PC-3 (cell line): ENCODE data around the gene PLXND1. TPM values are rescaled to one million over a fixed set of nuclear protein-coding genes. Genes with fewer than 3 reads are reported as not detected.

Experiments used
- ATAC-seq: fragments of 200-7000 bp; cut with Tn5 transposase; 2 replicates; pipeline ENCODE4 v1.9.1; 2020; ENCODE audit warnings: mild to moderate bottlenecking, moderate library complexity
- BruUV-seq: library from RNA; stranded (reverse); fragments of 400-500 nt; replicated peaks from 2 replicates; lab custom pipeline; 2021; lab: Mats Ljungman, UMichigan
- CTCF ChIA-PET: fragments of 300-600 bp; sonication (Branson Sonifier 250); formaldehyde crosslinking; loops from one replicate; lab custom pipeline; 2022; ENCODE audit warnings: antibody characterized with exemption; lab: Charles Lee
- POLR2A ChIA-PET: fragments of 300-600 bp; sonication (Branson Sonifier 250); formaldehyde crosslinking; loops from one replicate; lab custom pipeline; 2022; ENCODE audit warnings: antibody characterized with exemption; ENCODE audit not compliant: unreplicated experiment; lab: Charles Lee
- DNase-seq: peaks from one replicate; pipeline ENCODE4 v3.0.0-alpha.2; 2015
- H2AFZ ChIP-seq: fragments of 300-600 bp; sonication (generic); 2 replicates; pipeline ENCODE4 v1.6.0; 2016; ENCODE audit warnings: antibody characterized with exemption, low read length
- H3F3A ChIP-seq: fragments of 300-600 bp; sonication (generic); one replicate; pipeline ENCODE4 v1.6.0; 2017; ENCODE audit warnings: antibody characterized with exemption, low read length, control low read depth, mild to moderate bottlenecking; ENCODE audit not compliant: unreplicated experiment
- H3K27ac ChIP-seq: fragments of 300-600 bp; sonication (generic); 2 replicates; pipeline ENCODE4 v1.5.1; 2016; ENCODE audit warnings: mild to moderate bottlenecking, low read length
- H3K27me3 ChIP-seq: fragments of 300-600 bp; sonication (generic); 2 replicates; pipeline ENCODE4 v1.6.1; 2016; ENCODE audit warnings: low read length, mixed read lengths
- H3K36me3 ChIP-seq: fragments of 300-600 bp; sonication (generic); 2 replicates; pipeline ENCODE4 v1.6.1; 2016; ENCODE audit warnings: low read depth, mixed run types, low read length, mixed read lengths
- H3K4me1 ChIP-seq: fragments of 300-600 bp; sonication (generic); 2 replicates; pipeline ENCODE4 v1.5.1; 2016; ENCODE audit warnings: low read length; ENCODE audit not compliant: insufficient read depth
- H3K4me2 ChIP-seq: fragments of 300-600 bp; sonication (generic); 2 replicates; pipeline ENCODE4 v1.6.0; 2016; ENCODE audit warnings: low read length
- H3K4me3 ChIP-seq: fragments of 300-600 bp; sonication (generic); 2 replicates; pipeline ENCODE4 v1.5.1; 2016; ENCODE audit warnings: mild to moderate bottlenecking, low read length, mixed read lengths
- H3K79me2 ChIP-seq: fragments of 300-600 bp; sonication (generic); 2 replicates; pipeline ENCODE4 v1.6.1; 2017; ENCODE audit warnings: low read length, mixed read lengths
- H3K9ac ChIP-seq: fragments of 300-600 bp; sonication (generic); 2 replicates; pipeline ENCODE4 v1.6.0; 2016; ENCODE audit warnings: mild to moderate bottlenecking, low read length
- H3K9me2 ChIP-seq: fragments of 300-600 bp; sonication (generic); replicated peaks from 2 replicates; pipeline ENCODE4 v1.6.1; 2016; ENCODE audit warnings: mixed run types, low read length, mixed read lengths
- H3K9me3 ChIP-seq: fragments of 300-600 bp; sonication (generic); 2 replicates; pipeline ENCODE4 v1.6.1; 2016; ENCODE audit warnings: low read length, mixed read lengths
- H4K20me1 ChIP-seq: fragments of 300-600 bp; sonication (generic); 2 replicates; pipeline ENCODE4 v1.6.1; 2016; ENCODE audit warnings: low read length, mixed read lengths
- EZH2 ChIP-seq: fragments of 300-600 bp; sonication (generic); IDR thresholded peaks from one replicate; pipeline ENCODE4 v1.6.1; 2017; ENCODE audit warnings: antibody characterized with exemption, mild to moderate bottlenecking, low read length; ENCODE audit not compliant: unreplicated experiment
- EZH2phosphoT487 ChIP-seq: fragments of 300-600 bp; sonication (generic); IDR thresholded peaks from 2 replicates; pipeline ENCODE4 v1.6.1; 2018; ENCODE audit warnings: mild to moderate bottlenecking, antibody characterized with exemption, low read length, borderline replicate concordance
- intact Hi-C: fragments of 100-400 bp; cut with micrococcal nuclease; formaldehyde crosslinking; loops from 2 replicates; pipeline ENCODE4 v1.9.0; 2023
- total RNA-seq: library from RNA; depleted of rRNA; stranded (reverse); fragments of >200 nt; gene quantifications from 2 replicates; pipeline ENCODE4 v1.2.3, GENCODE V29; 2014
- TF ChIP-seq, protein P1 (sequence below): fragments of 300-600 bp; sonication (generic); conservative IDR thresholded peaks from 2 replicates; pipeline ENCODE4 v1.5.1; 2017; ENCODE audit warnings: antibody characterized with exemption, low read depth, mild to moderate bottlenecking, low read length

PLXND1 gene
- total RNA-seq, 1 experiment from 2014 or later, result 19.2 TPM

DNA sequence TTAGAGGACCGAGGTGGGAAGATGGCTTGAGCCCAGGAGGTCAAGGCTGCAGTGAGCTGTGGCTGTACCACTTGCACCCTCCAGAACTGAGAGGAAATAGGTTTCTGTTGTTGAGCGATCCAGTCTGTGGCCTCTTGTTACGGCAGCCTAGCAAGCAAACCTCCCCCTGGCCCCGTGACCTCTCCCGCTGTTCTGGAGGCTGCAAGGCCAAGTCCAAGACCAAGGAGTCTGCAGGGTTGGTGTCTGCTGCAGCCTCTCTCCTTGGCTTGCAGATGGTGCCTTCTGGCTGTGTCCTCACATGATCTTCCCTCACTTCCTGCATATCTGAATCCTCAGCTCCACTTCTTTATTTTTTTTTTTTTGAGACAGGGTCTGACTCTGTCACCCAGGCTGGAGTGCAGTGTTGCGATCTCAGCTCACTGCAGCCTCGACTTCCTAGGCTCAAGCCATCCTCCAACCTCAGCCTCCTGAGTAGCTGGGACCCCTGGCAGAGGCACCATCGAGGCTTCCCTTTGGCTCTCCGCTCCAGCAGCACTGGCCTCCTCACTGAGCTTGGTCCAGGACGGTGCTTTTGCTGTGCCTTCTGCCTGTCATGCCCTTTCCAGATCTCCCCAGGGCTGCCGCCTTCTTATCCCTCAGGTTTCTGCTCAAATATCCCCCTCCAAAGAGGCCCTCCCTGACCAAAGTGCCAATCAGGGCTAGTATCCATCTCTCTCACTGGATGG lies 18.0 kb upstream of the PLXND1 start:
- no TSS peak for BruUV-seq
- intact Hi-C loops, result loop anchor here (10.0 kb wide), 1 partner anchor 380 kb away; no protein-coding TSS in a partner anchor
- no peaks in the 10 kb centered on the region for H3K79me2 ChIP-seq
- CTCF ChIA-PET, result no interaction called here
- H3F3A ChIP-seq, result no peaks in the 10 kb centered on the region
- no peaks in the 10 kb centered on the region for H3K9me3 ChIP-seq
- no peak for ATAC-seq
- H4K20me1 ChIP-seq, result no peaks in the 10 kb centered on the region
- no peaks in the 10 kb centered on the region for H3K27me3 ChIP-seq
- TF ChIP-seq EZH2 (no peak), EZH2phosphoT487 (no peak)
- TF ChIP-seq, protein P1, sequence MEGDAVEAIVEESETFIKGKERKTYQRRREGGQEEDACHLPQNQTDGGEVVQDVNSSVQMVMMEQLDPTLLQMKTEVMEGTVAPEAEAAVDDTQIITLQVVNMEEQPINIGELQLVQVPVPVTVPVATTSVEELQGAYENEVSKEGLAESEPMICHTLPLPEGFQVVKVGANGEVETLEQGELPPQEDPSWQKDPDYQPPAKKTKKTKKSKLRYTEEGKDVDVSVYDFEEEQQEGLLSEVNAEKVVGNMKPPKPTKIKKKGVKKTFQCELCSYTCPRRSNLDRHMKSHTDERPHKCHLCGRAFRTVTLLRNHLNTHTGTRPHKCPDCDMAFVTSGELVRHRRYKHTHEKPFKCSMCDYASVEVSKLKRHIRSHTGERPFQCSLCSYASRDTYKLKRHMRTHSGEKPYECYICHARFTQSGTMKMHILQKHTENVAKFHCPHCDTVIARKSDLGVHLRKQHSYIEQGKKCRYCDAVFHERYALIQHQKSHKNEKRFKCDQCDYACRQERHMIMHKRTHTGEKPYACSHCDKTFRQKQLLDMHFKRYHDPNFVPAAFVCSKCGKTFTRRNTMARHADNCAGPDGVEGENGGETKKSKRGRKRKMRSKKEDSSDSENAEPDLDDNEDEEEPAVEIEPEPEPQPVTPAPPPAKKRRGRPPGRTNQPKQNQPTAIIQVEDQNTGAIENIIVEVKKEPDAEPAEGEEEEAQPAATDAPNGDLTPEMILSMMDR, result no peak
- H3K27ac ChIP-seq, result no peak overlapping the region
- peaks cover 16% of the 10 kb centered on the region for H3K4me1 ChIP-seq
- H3K4me2 ChIP-seq, result no peak overlapping the region
- no peak overlapping the region for H2AFZ ChIP-seq
- POLR2A ChIA-PET, result no interaction called here
- no peaks in the 10 kb centered on the region for H3K9me2 ChIP-seq
- no peak overlapping the region for H3K9ac ChIP-seq
- DNase-seq, result no peak
- no peaks in the 10 kb centered on the region for H3K36me3 ChIP-seq
- H3K4me3 ChIP-seq, result no peak overlapping the region

DNA sequence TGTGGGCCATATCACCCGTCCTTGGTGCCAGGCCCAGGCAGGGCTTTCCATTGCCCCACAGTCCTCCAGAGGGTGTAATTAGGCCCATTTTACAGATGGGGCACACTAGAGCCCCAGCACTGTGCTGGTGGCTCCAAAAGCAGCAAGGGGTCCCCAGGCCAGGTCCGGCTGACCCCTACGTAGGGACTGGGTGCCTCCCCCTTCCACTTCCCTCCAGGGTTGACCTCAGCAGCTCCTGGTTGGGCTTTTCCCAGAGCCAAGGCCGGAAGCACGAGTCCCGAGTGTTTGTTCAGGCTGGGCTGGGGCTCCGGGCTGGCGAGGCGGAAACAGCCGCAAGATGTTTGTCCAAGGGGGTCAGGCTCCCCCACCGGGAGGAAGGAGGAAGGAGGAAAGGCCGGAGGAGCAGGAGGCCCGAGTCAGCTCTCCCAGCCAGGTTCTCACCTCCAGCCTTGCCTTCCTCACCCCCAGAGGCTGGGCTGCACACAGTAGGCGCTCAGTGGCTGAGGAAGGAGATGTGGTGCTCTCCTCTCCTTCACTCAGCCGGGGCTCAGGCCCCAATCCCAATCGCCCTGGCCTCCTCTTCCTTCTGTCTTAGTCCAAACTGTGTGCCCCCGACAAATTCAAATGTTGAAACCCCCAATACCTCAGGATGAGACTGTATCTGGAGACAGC lies 17.1 kb upstream of the PLXND1 start:
- Histone ChIP-seq H3K27me3 (no peaks in the 10 kb centered on the region), H4K20me1 (no peaks in the 10 kb centered on the region), H3K4me1 (peaks cover 16% of the 10 kb centered on the region), H3K4me2 (no peak overlapping the region), H3K36me3 (no peaks in the 10 kb centered on the region), H2AFZ (no peak overlapping the region), H3K9ac (no peak overlapping the region), H3K9me3 (no peaks in the 10 kb centered on the region), H3K79me2 (no peaks in the 10 kb centered on the region), H3K4me3 (no peak overlapping the region), H3K27ac (no peak overlapping the region), H3K9me2 (no peaks in the 10 kb centered on the region), H3F3A (no peaks in the 10 kb centered on the region)
- no peak for DNase-seq
- intact Hi-C loops, result loop anchor here (10.0 kb wide), 1 partner anchor 381 kb away; no protein-coding TSS in a partner anchor
- no peak for TF ChIP-seq EZH2
- no peak for TF ChIP-seq EZH2phosphoT487
- TF ChIP-seq, protein P1, result no peak
- ChIA-PET POLR2A (no interaction called here), CTCF (no interaction called here)
- no peak for ATAC-seq
- no TSS peak for BruUV-seq

DNA sequence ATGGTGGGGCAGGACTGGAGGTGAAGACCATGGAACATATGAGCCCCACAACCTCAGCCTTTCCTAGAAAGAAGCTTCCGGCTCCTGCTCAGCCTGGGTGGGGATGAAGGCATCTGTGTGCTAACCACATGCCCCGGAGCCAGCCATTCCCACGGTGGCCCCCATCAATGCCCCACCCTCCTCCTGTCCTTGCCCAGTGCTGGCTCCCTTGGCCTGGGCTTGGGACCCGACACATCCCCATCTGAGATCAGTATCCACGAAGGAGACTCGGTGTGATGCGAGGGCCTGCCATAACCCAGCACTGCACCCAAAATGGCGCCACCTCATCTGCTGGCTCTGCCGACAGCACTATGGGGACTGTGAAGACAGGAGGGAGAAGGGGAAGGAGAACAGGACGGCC lies 16.5 kb upstream of the PLXND1 start:
- ChIA-PET POLR2A (no interaction called here), CTCF (interaction anchor here (1.5 kb wide), 1 partner anchor 133 kb away, joined by 4 read pairs; no protein-coding TSS in a partner anchor)
- no peaks in the 10 kb centered on the region for H3K36me3 ChIP-seq
- H3F3A ChIP-seq, result no peaks in the 10 kb centered on the region
- no peaks in the 10 kb centered on the region for H3K9me3 ChIP-seq
- no peak overlapping the region for H3K4me2 ChIP-seq
- H2AFZ ChIP-seq, result no peak overlapping the region
- no TSS peak for BruUV-seq
- DNase-seq (no peak), ATAC-seq (no peak)
- H3K79me2 ChIP-seq, result no peaks in the 10 kb centered on the region
- TF ChIP-seq EZH2phosphoT487 (no peak), EZH2 (no peak)
- TF ChIP-seq, protein P1, result no peak
- no peak overlapping the region for H3K9ac ChIP-seq
- H3K4me1 ChIP-seq, result peaks cover 16% of the 10 kb centered on the region
- no peak overlapping the region for H3K27ac ChIP-seq
- H4K20me1 ChIP-seq, result no peaks in the 10 kb centered on the region
- H3K4me3 ChIP-seq, result no peak overlapping the region
- no peaks in the 10 kb centered on the region for H3K27me3 ChIP-seq
- intact Hi-C loops, result loop anchor here (10.0 kb wide), 1 partner anchor 382 kb away; no protein-coding TSS in a partner anchor
- H3K9me2 ChIP-seq, result no peaks in the 10 kb centered on the region
